ENCODE data around the gene BAIAP2. TPM values are rescaled to one million over a fixed set of nuclear protein-coding genes. Genes with fewer than 3 reads are reported as not detected.

The BAIAP2 gene
- total RNA-seq, 2 experiments from 2014 or later = 4.6 to 5.0 TPM

DNA sequence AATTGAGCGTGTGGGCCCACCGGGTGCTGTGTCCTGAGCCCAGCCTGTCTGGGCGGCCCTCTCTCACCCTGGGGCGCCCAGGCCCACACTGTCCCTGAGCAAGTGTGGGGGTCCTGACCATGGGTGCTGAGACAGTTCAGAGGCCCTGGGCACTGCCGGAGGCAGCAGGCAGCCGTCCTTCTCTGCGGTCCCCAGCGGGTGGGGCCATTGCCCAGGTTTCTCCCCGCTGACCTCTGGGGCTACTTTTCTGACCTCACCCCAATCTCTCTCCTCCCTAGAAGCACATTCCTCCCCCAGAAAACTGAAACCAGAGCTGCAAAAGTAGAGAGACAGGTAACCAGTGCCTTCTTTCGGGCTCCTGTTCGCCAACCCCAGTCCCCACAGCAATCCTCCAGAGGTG is 94.3 kb downstream of the BAIAP2 start:
- no peak for DNase-seq
- H3K4me1 Mint-ChIP-seq = no peaks in the 10 kb centered on the region
- POLR2A ChIA-PET = no interaction called here
- H3K36me3 Mint-ChIP-seq (ENCODE audit: low read depth) = no peaks in the 10 kb centered on the region
- H3K4me3 Mint-ChIP-seq = no peak overlapping the region
- CTCF ChIA-PET = no interaction called here
- ATAC-seq = no peak
- no peaks in the 10 kb centered on the region for H3K27me3 Mint-ChIP-seq
- intact Hi-C loops (cut with DNase I, micrococcal nuclease) = no loop called here
- H3K27ac Mint-ChIP-seq = no peak overlapping the region
- H3K9me3 Mint-ChIP-seq (ENCODE audit: low read depth) = no peaks in the 10 kb centered on the region

DNA sequence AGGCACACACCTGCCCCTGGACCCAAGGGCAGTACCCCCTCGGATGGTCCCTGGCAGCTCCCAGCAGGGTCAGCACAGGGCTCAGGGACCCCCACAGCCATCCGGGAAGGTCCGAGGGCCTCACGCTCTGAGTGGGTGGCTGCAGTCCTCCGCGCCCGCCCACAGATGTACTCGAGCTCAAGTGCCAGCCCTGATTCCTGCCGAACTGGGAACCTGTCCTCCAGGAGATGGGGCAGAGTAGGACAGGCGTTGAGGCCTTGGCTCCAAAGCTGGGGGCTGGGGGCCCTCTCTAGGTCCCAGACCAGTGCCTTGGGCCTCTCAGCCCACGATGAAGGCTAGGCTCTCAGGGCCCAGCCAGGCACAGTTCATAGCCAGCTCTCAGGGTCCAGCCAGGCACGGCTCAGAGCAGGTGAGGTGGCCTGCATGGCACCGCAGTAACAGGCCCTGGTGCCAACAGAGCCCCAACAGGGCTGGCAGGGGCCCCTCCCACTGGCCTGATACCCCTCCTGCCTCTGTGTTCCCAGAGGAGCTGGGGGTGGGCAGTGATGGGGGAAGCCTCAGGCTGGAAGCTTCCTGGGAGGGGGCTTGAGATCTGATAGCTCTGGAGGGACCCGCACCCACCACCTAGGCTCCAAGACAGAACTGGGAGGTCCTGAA is 94.9 kb downstream of the BAIAP2 start:
- DNase-seq (no peak), ATAC-seq (no peak)
- Mint-ChIP-seq H3K36me3 (ENCODE audit: low read depth) (no peaks in the 10 kb centered on the region), H3K4me1 (no peaks in the 10 kb centered on the region), H3K4me3 (no peak overlapping the region), H3K9me3 (ENCODE audit: low read depth) (no peaks in the 10 kb centered on the region), H3K27ac (no peak overlapping the region), H3K27me3 (no peaks in the 10 kb centered on the region)
- ChIA-PET CTCF (interaction anchor here (0.9 kb wide), 1 partner anchor 104 kb away, joined by 4 read pairs; no protein-coding TSS in a partner anchor), POLR2A (no interaction called here)
- intact Hi-C loops (cut with DNase I, micrococcal nuclease) = no loop called here

DNA sequence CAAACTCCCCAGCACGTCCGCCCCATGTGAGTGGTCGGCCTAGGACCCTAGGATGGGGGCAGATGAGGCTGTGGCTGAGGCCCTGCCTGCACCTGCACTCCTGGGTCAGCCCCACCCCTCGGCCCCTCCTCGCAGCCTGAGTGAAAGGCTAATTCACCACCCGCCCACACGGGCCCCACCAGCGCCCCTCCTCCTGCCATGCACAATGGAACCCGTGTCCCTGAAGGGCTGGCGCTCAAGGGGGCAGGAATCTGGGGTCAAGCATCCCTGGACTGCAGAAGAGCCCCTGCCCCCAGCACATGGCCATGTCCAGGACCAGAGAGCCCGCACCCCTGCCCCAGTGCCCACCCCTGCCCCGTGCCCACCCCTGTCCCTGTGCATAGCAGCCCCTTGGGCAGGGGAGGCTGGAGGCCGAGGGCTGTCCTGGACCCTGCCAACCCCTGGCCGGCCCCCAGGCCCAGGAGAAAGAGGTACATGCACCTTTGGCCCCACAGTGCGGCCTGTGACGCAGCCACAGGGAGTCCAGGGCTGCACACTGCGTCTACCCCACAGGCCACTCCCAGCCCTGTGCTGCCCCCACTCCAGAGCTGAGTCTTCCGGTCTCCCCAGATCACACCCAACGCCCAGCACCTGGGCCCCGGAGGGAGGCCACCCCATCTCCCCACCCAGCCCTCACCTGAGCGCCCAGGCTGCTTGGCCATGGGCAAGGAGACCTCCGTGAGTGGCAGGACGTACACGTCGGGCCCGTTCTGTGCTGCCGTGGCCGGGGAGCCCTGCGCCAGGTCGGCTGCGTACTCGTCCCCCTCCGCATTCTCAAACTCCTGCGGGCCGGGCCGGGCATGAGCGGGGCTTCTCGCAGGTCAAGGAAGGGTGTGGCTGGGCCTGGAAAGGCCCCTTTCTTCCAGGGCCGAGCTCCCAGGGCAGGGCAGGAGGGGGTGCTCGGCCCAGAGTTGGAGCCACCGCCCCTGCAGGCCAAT is 95.7 kb downstream of the BAIAP2 start:
- Mint-ChIP-seq H3K27me3 (no peaks in the 10 kb centered on the region), H3K4me3 (no peak overlapping the region), H3K36me3 (ENCODE audit: low read depth) (no peaks in the 10 kb centered on the region), H3K9me3 (ENCODE audit: low read depth) (no peaks in the 10 kb centered on the region), H3K4me1 (no peaks in the 10 kb centered on the region), H3K27ac (no peak overlapping the region)
- intact Hi-C loops (cut with DNase I, micrococcal nuclease) = no loop called here
- DNase-seq (no peak), ATAC-seq (no peak)
- ChIA-PET POLR2A (no interaction called here), CTCF (interaction anchor here (0.9 kb wide), 1 partner anchor 105 kb away, joined by 4 read pairs; no protein-coding TSS in a partner anchor)

DNA sequence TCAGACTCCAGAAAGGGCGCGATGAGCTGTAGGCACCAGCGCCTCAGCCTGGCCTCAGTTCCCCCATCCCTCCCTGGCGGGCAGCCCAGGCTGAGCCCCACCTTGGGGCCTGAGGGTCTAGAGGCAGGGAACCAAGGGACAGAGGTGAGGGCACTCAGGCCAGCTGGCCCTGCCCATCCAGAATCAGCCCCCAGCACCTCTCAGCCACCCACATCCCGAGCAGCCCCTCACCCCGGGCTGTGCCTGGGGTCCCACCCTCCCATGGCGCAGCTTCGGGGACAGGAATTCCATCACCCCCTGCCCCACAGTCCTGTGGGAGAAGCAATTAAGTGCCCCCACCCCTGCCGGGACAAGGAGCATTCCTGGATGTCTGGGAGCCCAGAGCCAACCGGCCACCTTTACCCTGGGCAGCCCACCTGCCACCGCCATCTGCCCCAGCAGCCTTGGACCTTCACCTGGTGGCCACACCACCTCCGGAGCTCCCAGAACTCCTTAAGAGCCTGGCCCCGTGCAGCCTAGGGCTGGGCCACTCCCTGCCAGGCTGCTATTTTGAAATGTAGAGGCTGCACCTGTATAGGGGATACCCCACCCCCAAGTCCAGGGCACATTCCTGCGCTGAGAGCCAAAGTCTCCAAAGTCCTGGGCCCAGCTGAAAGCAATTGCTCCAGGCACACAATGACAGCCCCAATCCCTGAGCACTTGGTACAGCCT is 96.7 kb downstream of the BAIAP2 start:
- no peak for ATAC-seq
- POLR2A ChIA-PET = no interaction called here
- Mint-ChIP-seq H3K9me3 (ENCODE audit: low read depth) (no peaks in the 10 kb centered on the region), H3K27me3 (no peaks in the 10 kb centered on the region), H3K4me3 (no peak overlapping the region), H3K27ac (no peak overlapping the region), H3K36me3 (ENCODE audit: low read depth) (no peaks in the 10 kb centered on the region), H3K4me1 (no peaks in the 10 kb centered on the region)
- CTCF ChIA-PET = no interaction called here
- DNase-seq = no peak
- intact Hi-C loops (cut with DNase I, micrococcal nuclease) = no loop called here

DNA sequence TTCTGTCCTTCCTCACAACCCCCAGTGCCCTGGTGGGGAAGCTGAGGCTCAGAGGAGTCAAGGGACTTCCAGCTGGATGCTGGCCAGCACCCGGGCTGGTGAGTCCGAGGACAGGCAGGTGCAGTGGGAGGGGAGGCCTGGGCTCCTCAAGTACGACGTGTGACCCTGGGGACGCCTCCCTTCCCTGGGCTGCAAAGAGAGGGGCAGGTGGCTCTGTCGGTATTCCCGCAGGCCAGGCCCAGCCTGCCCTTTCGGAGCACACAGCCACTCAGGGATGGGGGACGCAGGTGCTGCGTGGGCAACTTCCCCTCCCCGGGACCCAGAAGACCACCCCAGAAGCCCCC is 97.2 kb downstream of the BAIAP2 start:
- intact Hi-C loops (cut with DNase I, micrococcal nuclease) = no loop called here
- ChIA-PET CTCF (interaction anchor here (0.5 kb wide), 1 partner anchor 152 kb away, joined by 3 read pairs; no protein-coding TSS in a partner anchor), POLR2A (no interaction called here)
- DNase-seq (no peak), ATAC-seq (no peak)
- Mint-ChIP-seq H3K36me3 (ENCODE audit: low read depth) (no peaks in the 10 kb centered on the region), H3K4me3 (no peak overlapping the region), H3K9me3 (ENCODE audit: low read depth) (no peaks in the 10 kb centered on the region), H3K27me3 (no peaks in the 10 kb centered on the region), H3K27ac (no peak overlapping the region), H3K4me1 (no peaks in the 10 kb centered on the region)

DNA sequence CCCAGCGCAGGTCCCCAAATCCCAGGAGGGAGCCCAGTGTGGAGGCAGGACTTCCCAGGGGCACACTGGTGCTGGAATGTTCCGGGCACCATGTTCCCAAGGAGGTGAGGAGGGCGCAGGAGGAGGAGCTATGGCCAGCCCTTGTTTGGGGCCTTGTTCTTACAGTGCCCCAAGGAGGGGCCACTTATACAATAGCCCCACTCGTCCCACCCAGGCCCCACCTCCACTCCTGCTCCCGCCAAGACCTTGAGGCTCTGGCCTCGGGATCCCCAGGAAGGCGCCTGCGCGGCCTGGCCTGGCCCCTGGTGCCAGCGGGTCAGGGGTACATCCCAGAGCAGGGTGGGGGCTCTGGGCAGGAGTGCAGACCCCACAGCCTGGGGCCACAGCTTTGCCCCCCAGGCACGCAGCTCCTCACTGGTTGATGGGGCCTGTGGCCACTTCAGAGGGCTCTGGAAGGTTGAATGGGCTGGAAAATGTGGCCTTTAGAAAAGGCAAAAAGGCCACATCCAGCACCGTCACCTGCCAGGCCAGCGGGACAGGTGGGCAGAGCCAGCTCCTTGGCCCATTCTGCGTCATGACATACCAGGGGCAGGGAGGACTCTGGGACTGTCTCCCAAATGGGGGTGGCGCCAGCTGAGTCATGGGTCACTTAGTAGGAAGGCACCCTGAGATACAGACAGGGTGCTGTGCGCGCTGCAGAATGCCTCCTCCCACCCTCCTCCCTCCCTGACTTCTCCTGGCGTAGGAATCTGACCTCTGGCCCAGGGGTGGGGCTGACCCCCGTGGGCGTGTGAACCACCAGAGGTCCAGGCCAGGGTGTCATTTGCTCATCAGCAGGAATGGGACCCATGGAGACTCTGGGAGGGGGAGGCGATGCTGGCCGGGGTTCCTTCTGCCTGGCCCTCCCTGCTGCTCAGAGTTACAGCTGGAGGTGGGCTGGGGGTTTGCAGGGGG is 98.1 kb downstream of the BAIAP2 start:
- Mint-ChIP-seq H3K9me3 (ENCODE audit: low read depth) (peaks cover 3% of the 10 kb centered on the region), H3K4me3 (no peak overlapping the region), H3K4me1 (no peaks in the 10 kb centered on the region), H3K27ac (no peak overlapping the region), H3K27me3 (no peaks in the 10 kb centered on the region), H3K36me3 (ENCODE audit: low read depth) (no peaks in the 10 kb centered on the region)
- no peak for DNase-seq
- ChIA-PET POLR2A (interaction anchor here (0.7 kb wide), 1 partner anchor 124 kb away, joined by 3 read pairs; no protein-coding TSS in a partner anchor), CTCF (interaction anchor here (0.5 kb wide), 1 partner anchor 152 kb away, joined by 3 read pairs; no protein-coding TSS in a partner anchor)
- no peak for ATAC-seq
- intact Hi-C loops (cut with DNase I, micrococcal nuclease) = no loop called here

DNA sequence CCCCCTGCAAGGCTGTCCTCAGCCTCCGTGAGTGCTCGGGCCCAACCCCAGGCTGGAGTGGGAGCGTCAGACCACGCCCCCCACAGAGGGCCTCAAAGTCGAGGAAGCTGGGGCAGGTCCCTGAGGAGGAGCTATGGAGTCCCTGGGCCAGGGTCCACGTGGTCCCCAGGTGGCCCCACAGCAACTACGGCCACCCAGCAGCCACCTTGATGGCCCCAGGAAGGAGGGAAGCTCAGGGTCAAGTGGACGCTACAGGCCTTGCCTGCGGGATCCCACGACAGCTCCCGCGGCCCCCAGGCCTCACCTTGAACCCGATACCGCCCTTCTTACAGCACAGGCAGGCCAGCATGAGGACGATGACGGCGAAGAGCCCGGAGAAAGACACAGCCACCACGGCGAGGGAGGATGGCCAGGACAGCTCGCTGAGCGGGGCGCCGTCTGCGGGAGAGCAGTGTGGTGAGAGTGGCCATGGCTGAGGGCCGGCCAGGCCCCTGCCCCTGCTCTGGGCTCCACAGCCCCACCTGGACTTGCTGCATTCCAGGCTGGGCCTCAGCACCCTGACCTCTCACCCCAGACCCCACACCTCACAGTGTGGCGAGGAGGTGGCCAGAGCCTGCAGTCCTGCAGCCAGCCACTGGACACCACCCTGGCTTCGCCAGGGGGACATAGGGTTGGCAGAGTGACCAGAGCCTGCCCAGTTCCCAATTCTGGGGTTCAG is 99.3 kb downstream of the BAIAP2 start:
- Mint-ChIP-seq H3K27me3 (no peaks in the 10 kb centered on the region), H3K9me3 (ENCODE audit: low read depth) (peaks cover 11% of the 10 kb centered on the region), H3K36me3 (ENCODE audit: low read depth) (no peaks in the 10 kb centered on the region), H3K27ac (no peak overlapping the region), H3K4me1 (no peaks in the 10 kb centered on the region), H3K4me3 (no peak overlapping the region)
- ATAC-seq (no peak), DNase-seq (no peak)
- POLR2A ChIA-PET = interaction anchor here (0.7 kb wide), 1 partner anchor 123 kb away, joined by 3 read pairs; no protein-coding TSS in a partner anchor
- CTCF ChIA-PET = no interaction called here
- intact Hi-C loops (cut with DNase I, micrococcal nuclease) = no loop called here

DNA sequence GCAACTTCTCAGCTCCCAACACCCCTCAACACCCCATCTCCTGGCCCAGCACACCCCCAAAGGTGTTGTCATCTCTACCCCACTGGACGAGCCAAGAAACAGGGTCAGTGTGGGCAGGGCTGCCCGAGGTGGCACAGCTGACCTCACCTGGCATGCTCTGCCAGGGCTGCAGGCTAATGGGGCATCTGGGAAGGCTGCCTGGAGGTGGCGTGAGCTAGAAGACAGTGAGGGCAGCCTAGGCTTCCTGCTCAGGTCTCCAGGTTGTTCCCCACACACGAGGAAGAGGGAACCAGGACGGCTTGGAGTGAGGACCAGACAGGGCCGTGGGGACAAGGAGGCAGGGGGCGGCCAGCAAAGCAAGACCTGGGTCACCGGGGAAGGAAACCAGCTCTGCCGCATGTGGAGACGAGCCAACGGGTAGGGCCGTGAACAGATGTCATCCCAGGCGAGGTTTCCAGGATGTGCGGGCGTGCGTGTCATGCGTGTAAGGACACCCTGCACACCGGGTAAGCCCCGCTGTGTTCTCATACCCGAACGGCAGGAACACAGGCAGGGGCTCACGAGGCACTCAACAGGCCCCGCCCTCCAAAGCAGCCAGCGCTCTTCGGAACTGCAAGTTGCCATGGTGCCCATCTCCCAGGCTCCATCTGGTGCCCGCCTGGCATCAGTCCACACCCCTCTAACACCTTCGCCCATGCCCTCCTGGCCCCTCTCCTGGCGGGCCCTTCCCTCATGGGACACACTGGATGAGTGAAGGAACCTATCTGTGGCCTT is 100.7 kb downstream of the BAIAP2 start:
- H3K27me3 Mint-ChIP-seq = no peaks in the 10 kb centered on the region
- peaks cover 11% of the 10 kb centered on the region for H3K9me3 Mint-ChIP-seq (ENCODE audit: low read depth)
- DNase-seq = no peak
- no peaks in the 10 kb centered on the region for H3K4me1 Mint-ChIP-seq
- no peak for ATAC-seq
- H3K36me3 Mint-ChIP-seq (ENCODE audit: low read depth) = no peaks in the 10 kb centered on the region
- ChIA-PET POLR2A (no interaction called here), CTCF (no interaction called here)
- no peak overlapping the region for H3K27ac Mint-ChIP-seq
- H3K4me3 Mint-ChIP-seq = no peak overlapping the region
- intact Hi-C loops (cut with DNase I, micrococcal nuclease) = no loop called here

DNA sequence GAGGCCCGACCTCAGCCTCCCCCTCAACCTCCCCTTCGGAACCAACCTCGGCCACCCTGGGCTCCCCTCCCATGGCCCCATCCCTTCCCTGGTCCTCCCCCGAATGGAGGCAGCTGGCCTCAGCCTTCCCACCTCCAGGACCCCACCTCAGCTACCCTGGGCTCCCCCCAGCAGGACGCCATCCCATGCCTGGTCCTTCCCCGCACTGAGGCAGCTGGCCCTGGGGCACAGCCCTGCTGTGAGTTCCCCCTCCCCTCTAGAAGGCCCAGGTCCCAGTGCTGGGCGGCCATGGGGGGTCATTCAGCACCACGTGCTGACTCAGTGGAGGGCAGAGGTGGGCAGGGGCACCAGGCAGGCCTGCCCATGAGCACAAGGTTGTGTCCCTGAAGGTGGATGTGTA is 101.4 kb downstream of the BAIAP2 start:
- H3K27me3 Mint-ChIP-seq = no peaks in the 10 kb centered on the region
- H3K36me3 Mint-ChIP-seq (ENCODE audit: low read depth) = no peaks in the 10 kb centered on the region
- intact Hi-C loops (cut with DNase I, micrococcal nuclease) = no loop called here
- no peak overlapping the region for H3K27ac Mint-ChIP-seq
- no peak overlapping the region for H3K4me3 Mint-ChIP-seq
- no peaks in the 10 kb centered on the region for H3K4me1 Mint-ChIP-seq
- ATAC-seq (no peak), DNase-seq (no peak)
- POLR2A ChIA-PET = no interaction called here
- peaks cover 11% of the 10 kb centered on the region for H3K9me3 Mint-ChIP-seq (ENCODE audit: low read depth)
- CTCF ChIA-PET = no interaction called here

DNA sequence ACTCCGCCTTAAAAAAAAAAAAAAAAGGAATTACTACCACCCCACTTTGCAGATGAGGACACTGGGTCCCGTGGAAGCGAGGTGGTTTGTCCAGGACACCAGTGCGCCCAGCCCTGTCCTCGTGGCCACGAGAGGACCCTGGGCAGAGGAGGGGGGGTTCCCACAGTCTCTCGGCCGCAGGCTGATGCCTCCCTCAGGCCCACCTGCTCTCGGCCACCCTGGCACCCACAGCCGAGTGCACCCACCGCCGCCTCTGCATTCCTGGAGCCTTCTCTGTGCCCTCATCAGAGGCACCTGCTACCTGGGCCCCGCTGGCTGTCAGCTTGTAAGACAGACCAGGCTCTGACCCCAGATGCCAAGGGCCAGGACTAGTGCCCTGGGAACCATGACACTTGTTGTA is 102.3 kb downstream of the BAIAP2 start:
- no peaks in the 10 kb centered on the region for H3K4me1 Mint-ChIP-seq
- DNase-seq (no peak), ATAC-seq (no peak)
- ChIA-PET CTCF (no interaction called here), POLR2A (no interaction called here)
- no peak overlapping the region for H3K27ac Mint-ChIP-seq
- no peaks in the 10 kb centered on the region for H3K27me3 Mint-ChIP-seq
- intact Hi-C loops (cut with DNase I, micrococcal nuclease) = no loop called here
- no peak overlapping the region for H3K4me3 Mint-ChIP-seq
- no peaks in the 10 kb centered on the region for H3K36me3 Mint-ChIP-seq (ENCODE audit: low read depth)
- H3K9me3 Mint-ChIP-seq (ENCODE audit: low read depth) = peaks cover 11% of the 10 kb centered on the region
